Thoracic aorta (tissue), 2 donors: ENCODE data around the gene IGFBP2. TPM values are rescaled to one million over a fixed set of nuclear protein-coding genes. Genes with fewer than 3 reads are reported as not detected.

Experiments used
- ATAC-seq: fragments of 150-250 bp; one replicate; pipeline ENCODE4 v1.8.0; 2017; ENCODE audit warnings: low read depth; ENCODE audit not compliant: insufficient number of reproducible peaks, low FRiP score
- DNase-seq: peaks from one replicate; pipeline ENCODE4 v3.0.0-alpha.2; 2020; ENCODE audit warnings: low spot score
- H3K27ac ChIP-seq, 2 donors: fragments of 200-600 bp; sonication (generic); 1 replicate in 1 of 2; 2 replicates in 1 of 2; pipeline ENCODE4 v1.5.1; 2016; ENCODE audit warnings: mild to moderate bottlenecking in 2 of 2, moderate library complexity in 2 of 2
- H3K27me3 ChIP-seq: fragments of 200-600 bp; sonication (generic); replicated peaks from 2 replicates; pipeline ENCODE4 v1.6.0; 2016; ENCODE audit warnings: mild to moderate bottlenecking; ENCODE audit not compliant: insufficient read depth
- H3K36me3 ChIP-seq: fragments of 200-600 bp; sonication (generic); one replicate; pipeline ENCODE4 v1.5.1; 2016
- H3K4me1 ChIP-seq, 2 donors: fragments of 200-600 bp; sonication (generic); 1 replicate in 1 of 2; 2 replicates in 1 of 2; pipeline versions ENCODE4 v1.5.1 to v1.6.0; 2016; ENCODE audit warnings: low read depth in 2 of 2, mild to moderate bottlenecking in 1 of 2; ENCODE audit not compliant: control insufficient read depth in 1 of 2
- H3K4me3 ChIP-seq: fragments of 200-600 bp; sonication (generic); 2 replicates; pipeline ENCODE4 v1.5.1; 2016; ENCODE audit warnings: mild to moderate bottlenecking
- H3K9me3 ChIP-seq: fragments of 200-600 bp; sonication (generic); 2 replicates; pipeline ENCODE4 v1.5.1; 2016
- total RNA-seq, 2 donors: library from RNA; depleted of rRNA; stranded (reverse); fragments of >200 nt; gene quantifications; one replicate each; pipeline versions ENCODE4 v1.1.0 to v1.2.3, GENCODE V29; 2016
- TF ChIP-seq, protein P1 (sequence below): fragments of 200-600 bp; sonication (generic); IDR thresholded peaks from one replicate; pipeline ENCODE4 v1.5.1; 2019; ENCODE audit warnings: antibody characterized with exemption

IGFBP2 gene
- total RNA-seq, 2 donors from 2014 or later, result 608 to 2,156 TPM

DNA sequence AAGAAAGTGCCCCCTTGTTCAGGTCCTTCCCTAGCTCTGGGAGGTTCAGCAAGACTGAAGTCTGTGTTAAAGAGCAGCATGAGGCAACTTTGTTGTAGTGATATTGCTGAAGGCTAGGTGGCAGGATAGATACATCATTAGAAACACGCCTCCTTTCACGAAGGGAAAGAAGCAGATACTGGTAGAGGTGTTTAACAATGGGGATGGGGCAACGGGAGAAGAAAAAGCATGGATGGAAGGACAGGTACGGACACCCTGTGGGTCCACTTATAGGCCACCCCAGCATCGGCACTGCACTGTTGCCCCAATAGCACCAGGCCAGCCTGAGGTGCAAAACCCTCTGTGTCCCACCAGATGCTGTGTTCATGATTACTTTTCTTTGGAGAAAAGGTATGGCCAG is 65.7 kb downstream of the IGFBP2 start:
- Histone ChIP-seq H3K27ac (peak overlapping the region in 1 of 2 donors; percentile 92), H3K36me3 (no peaks in the 10 kb centered on the region), H3K4me3 (no peak overlapping the region), H3K27me3 (no peaks in the 10 kb centered on the region), H3K9me3 (no peaks in the 10 kb centered on the region), H3K4me1 (peaks cover 8 to 78% of the 10 kb centered on the region in 2 donors)
- TF ChIP-seq, protein P1, sequence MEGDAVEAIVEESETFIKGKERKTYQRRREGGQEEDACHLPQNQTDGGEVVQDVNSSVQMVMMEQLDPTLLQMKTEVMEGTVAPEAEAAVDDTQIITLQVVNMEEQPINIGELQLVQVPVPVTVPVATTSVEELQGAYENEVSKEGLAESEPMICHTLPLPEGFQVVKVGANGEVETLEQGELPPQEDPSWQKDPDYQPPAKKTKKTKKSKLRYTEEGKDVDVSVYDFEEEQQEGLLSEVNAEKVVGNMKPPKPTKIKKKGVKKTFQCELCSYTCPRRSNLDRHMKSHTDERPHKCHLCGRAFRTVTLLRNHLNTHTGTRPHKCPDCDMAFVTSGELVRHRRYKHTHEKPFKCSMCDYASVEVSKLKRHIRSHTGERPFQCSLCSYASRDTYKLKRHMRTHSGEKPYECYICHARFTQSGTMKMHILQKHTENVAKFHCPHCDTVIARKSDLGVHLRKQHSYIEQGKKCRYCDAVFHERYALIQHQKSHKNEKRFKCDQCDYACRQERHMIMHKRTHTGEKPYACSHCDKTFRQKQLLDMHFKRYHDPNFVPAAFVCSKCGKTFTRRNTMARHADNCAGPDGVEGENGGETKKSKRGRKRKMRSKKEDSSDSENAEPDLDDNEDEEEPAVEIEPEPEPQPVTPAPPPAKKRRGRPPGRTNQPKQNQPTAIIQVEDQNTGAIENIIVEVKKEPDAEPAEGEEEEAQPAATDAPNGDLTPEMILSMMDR, result peak; percentile 57
- DNase-seq (no peak), ATAC-seq (no peak)

DNA sequence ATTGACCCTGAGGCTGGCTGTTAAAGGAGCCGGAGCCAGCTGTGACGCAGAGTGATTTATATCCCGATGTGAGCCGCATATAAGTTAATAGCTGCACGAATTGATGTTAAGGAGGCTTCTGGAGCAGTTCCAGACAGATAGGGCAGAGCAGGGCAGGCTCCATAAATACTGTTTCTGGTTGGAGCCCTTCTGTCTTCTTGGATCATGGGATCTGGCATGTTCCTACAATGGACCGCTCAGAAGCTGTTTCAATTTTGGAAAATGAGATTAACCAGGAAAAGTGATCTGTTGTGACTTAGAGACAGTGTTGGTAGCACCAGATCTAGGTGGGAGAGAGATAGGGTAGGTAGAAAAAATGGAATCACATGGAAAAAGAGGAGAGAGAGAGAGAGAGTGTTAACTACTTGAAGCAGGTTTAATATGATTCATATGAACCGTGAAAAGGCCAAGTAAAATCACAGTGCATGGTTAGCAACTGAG is 66.9 kb downstream of the IGFBP2 start:
- DNase-seq (no peak), ATAC-seq (no peak)
- TF ChIP-seq, protein P1, result no peak
- Histone ChIP-seq H3K4me3 (peak overlapping the region; percentile 48), H3K4me1 (peaks cover 8 to 71% of the 10 kb centered on the region in 2 donors), H3K27ac (peak overlapping the region; percentile 65 to 70), H3K36me3 (no peaks in the 10 kb centered on the region), H3K27me3 (no peaks in the 10 kb centered on the region), H3K9me3 (no peaks in the 10 kb centered on the region)

DNA sequence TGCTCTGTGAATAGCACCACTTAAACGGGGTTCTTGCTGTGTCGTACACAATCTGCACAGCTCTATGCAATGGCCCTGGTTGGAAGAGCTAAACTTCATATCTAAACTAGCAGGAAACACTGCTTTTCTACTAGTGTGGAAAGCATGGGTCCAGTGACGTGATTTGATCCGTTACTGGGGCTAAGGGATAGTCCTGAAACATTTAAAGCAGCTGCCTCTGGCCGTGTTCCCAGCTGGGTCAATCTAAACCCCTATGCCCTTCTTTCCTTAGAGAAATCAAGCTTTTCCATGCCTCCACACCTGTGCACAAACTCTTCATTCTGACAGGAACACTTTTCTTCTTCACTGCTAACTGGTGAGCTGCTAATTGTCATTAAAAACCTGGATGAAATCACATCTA is 67.6 kb downstream of the IGFBP2 start:
- no peaks in the 10 kb centered on the region for H3K9me3 ChIP-seq
- no peaks in the 10 kb centered on the region for H3K36me3 ChIP-seq
- ATAC-seq, result no peak
- DNase-seq, result no peak
- TF ChIP-seq, protein P1, result no peak
- H3K27me3 ChIP-seq, result no peaks in the 10 kb centered on the region
- H3K4me3 ChIP-seq, result no peak overlapping the region
- H3K27ac ChIP-seq, result peak overlapping the region; percentile 65 to 70
- H3K4me1 ChIP-seq, result peaks cover 5 to 65% of the 10 kb centered on the region in 2 donors

DNA sequence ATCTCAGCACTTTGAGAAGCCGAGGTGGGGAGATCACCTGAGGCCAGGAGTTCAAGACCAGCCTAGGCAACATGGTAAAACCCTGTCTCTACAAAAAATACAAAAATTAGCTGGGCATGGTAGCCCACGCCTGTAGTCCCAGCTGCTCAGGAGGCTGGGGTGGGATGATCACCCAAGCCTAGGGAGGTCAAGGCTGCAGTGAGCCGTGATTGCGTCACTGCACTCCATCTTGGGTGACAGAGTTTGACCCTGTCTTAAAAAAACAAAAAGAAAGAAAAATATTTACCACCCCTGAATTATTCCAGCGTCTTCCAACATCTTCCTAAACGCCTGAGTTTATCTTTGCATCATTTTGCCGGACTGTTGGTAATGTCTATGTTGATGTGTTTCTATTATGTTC is 68.3 kb downstream of the IGFBP2 start:
- no peaks in the 10 kb centered on the region for H3K9me3 ChIP-seq
- no peak overlapping the region for H3K4me3 ChIP-seq
- peaks cover 5 to 58% of the 10 kb centered on the region in 2 donors for H3K4me1 ChIP-seq
- H3K27me3 ChIP-seq, result no peaks in the 10 kb centered on the region
- DNase-seq (no peak), ATAC-seq (no peak)
- TF ChIP-seq, protein P1, result no peak
- H3K27ac ChIP-seq, result no peak overlapping the region
- no peaks in the 10 kb centered on the region for H3K36me3 ChIP-seq

DNA sequence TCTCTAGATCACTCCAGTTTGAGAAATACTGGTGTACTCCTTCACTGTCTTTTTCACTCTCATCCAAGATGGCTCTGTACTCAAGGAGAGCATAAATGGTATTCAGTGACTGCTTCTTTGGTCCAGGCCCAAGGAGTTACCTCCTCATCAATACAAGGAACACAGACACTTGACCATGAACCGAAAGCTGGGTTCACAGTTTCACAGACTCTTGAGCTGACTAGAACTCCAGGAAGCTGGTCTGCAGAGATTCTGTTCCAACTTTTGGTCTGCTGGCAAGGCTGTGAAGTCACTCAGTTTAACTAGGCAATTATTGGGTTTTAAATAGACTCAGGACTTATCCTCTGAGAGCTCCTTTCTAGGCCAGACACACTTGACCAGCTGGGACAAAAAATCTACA is 69.5 kb downstream of the IGFBP2 start:
- no peak overlapping the region for H3K27ac ChIP-seq
- DNase-seq (no peak), ATAC-seq (no peak)
- peaks cover 5 to 46% of the 10 kb centered on the region in 2 donors for H3K4me1 ChIP-seq
- H3K4me3 ChIP-seq, result no peak overlapping the region
- TF ChIP-seq, protein P1, result no peak
- H3K36me3 ChIP-seq, result no peaks in the 10 kb centered on the region
- no peaks in the 10 kb centered on the region for H3K27me3 ChIP-seq
- no peaks in the 10 kb centered on the region for H3K9me3 ChIP-seq
